Natural killer cell (primary cell): ENCODE measurements around the gene HCRTR2. TPM values are rescaled to one million over a fixed set of nuclear protein-coding genes. Genes with fewer than 3 reads are reported as not detected.

Experiments
- ATAC-seq, 3 donors: fragments of 150-1000 bp in 2 of 3; fragments of 200-7000 bp in 1 of 3; cut with Tn5 transposase; 1 replicate in 1 of 3; 2 replicates in 2 of 3; pipeline ENCODE4 v1.10.0; 2021; ENCODE audit warnings: mild to moderate bottlenecking in 2 of 3, moderate library complexity in 2 of 3
- DNase-seq, 2 donors: peaks; one replicate each; pipeline versions ENCODE4 v3.0.0 to v3.0.0-alpha.2; 2013 to 2021; ENCODE audit warnings: mixed read lengths in 1 of 2
- H3K27ac ChIP-seq: one replicate; pipeline ENCODE4 v1.5.1; 2013; ENCODE audit warnings: mild to moderate bottlenecking, low read length
- H3K27me3 ChIP-seq: one replicate; pipeline ENCODE4 v1.6.1; 2013; ENCODE audit warnings: low read length; ENCODE audit not compliant: control insufficient read depth, insufficient read depth
- H3K36me3 ChIP-seq: one replicate; pipeline ENCODE4 v1.6.1; 2013; ENCODE audit warnings: low read length; ENCODE audit not compliant: control insufficient read depth, insufficient read depth
- H3K4me1 ChIP-seq: one replicate; pipeline ENCODE4 v1.6.1; 2013; ENCODE audit warnings: low read length; ENCODE audit not compliant: control insufficient read depth, insufficient read depth
- H3K4me3 ChIP-seq: one replicate; pipeline ENCODE4 v1.5.1; 2013; ENCODE audit warnings: low read length
- H3K9me3 ChIP-seq: one replicate; pipeline ENCODE4 v1.6.1; 2013; ENCODE audit warnings: low read length; ENCODE audit not compliant: control insufficient read depth, insufficient read depth
- H3K27ac Mint-ChIP-seq, 2 donors: one replicate each; pipeline ENCODE4 v1.8.0; 2022; ENCODE audit warnings: mild to moderate bottlenecking in 2 of 2, mixed read lengths in 2 of 2, moderate library complexity in 1 of 2
- H3K27me3 Mint-ChIP-seq, 2 donors: one replicate each; pipeline ENCODE4 v1.8.0; 2022; ENCODE audit warnings: low read depth in 2 of 2, mixed read lengths in 2 of 2
- H3K36me3 Mint-ChIP-seq: one replicate; pipeline ENCODE4 v1.8.0; 2022; ENCODE audit warnings: mixed read lengths
- H3K4me1 Mint-ChIP-seq, 2 donors: one replicate each; pipeline ENCODE4 v1.8.0; 2022; ENCODE audit warnings: mixed read lengths in 2 of 2
- H3K4me3 Mint-ChIP-seq: one replicate; pipeline ENCODE4 v1.8.0; 2022; ENCODE audit warnings: mild to moderate bottlenecking, moderate library complexity, mixed read lengths
- H3K9me3 Mint-ChIP-seq, 2 donors: one replicate each; pipeline ENCODE4 v1.8.0; 2022; ENCODE audit warnings: mixed read lengths in 2 of 2
- CTCF ChIP-seq: fragments of 200-600 bp; IDR thresholded peaks from one replicate; pipeline ENCODE4 v1.8.0; 2022; ENCODE audit warnings: antibody characterized with exemption
- WGBS: methylation state at CpG from one replicate; pipeline ENCODE4 v1.1.7; 2013; ENCODE audit warnings: missing lambda C conversion rate; ENCODE audit not compliant: insufficient coverage; 5-methylcytosine and 5-hydroxymethylcytosine counted together
- intact Hi-C: fragments of 100-400 bp; cut with micrococcal nuclease; formaldehyde crosslinking; loops from one replicate; pipeline ENCODE4 v1.14.2; 2022
- total RNA-seq, 4 donors: library from RNA; stranded (reverse); fragments of 120-200 nt in 1 of 4; gene quantifications; one replicate each; pipeline versions ENCODE4 v1.2.3 to v1.2.4, GENCODE V29; 2013 to 2022

The HCRTR2 gene
- total RNA-seq, 3 donors from 2014 or later (not counting 1 experiment from before 2014, with no cell fraction given), result not detected

- no peaks in the 10 kb centered on the region for H3K36me3 ChIP-seq
- no peak overlapping the region for H3K4me3 ChIP-seq
- no peak for TF ChIP-seq CTCF
- peaks cover 4% of the 10 kb centered on the region for H3K9me3 ChIP-seq
- Mint-ChIP-seq H3K9me3 (peaks cover 2 to 4% of the 10 kb centered on the region in 2 donors), H3K4me1 (peaks cover 0 to 4% of the 10 kb centered on the region in 2 donors), H3K4me3 (no peak overlapping the region), H3K27ac (no peak overlapping the region), H3K36me3 (no peaks in the 10 kb centered on the region), H3K27me3 (peaks cover 13 to 27% of the 10 kb centered on the region in 2 donors)
- intact Hi-C loops, result no loop called here
- DNase-seq (no peak), ATAC-seq (no peak)
- peaks cover 6% of the 10 kb centered on the region for H3K27me3 ChIP-seq
- H3K4me1 ChIP-seq, result no peaks in the 10 kb centered on the region
- no peak overlapping the region for H3K27ac ChIP-seq
Observed at GRCh38 chr6:55176958-55177357, 2.6 kb downstream of the HCRTR2 start.

GRCh38 chr6:55180258-55180657 is 5.9 kb downstream of the HCRTR2 start:
- intact Hi-C loops, result no loop called here

GRCh38 chr6:55182016-55182650 is 7.8 kb downstream of the HCRTR2 start:
- Mint-ChIP-seq H3K27ac (no peak overlapping the region), H3K9me3 (peaks cover 3 to 4% of the 10 kb centered on the region in 2 donors), H3K36me3 (no peaks in the 10 kb centered on the region), H3K27me3 (no peaks in the 10 kb centered on the region), H3K4me1 (no peaks in the 10 kb centered on the region), H3K4me3 (no peak overlapping the region)
- no peak for DNase-seq
- Histone ChIP-seq H3K27me3 (no peaks in the 10 kb centered on the region), H3K36me3 (no peaks in the 10 kb centered on the region), H3K9me3 (no peaks in the 10 kb centered on the region), H3K27ac (no peak overlapping the region), H3K4me1 (no peaks in the 10 kb centered on the region), H3K4me3 (no peak overlapping the region)
- WGBS, result 34% methylated on average over 7 of the region's 7 CpGs
- intact Hi-C loops, result no loop called here
- TF ChIP-seq CTCF, result no peak
- ATAC-seq, result no peak

More at GRCh38 chr6:55180258-55180657, 5.9 kb downstream of the HCRTR2 start:
- no peak overlapping the region for H3K27ac ChIP-seq
- H3K27me3 ChIP-seq, result no peaks in the 10 kb centered on the region
- TF ChIP-seq CTCF, result no peak
- no peaks in the 10 kb centered on the region for H3K36me3 ChIP-seq
- DNase-seq (no peak), ATAC-seq (no peak)
- Mint-ChIP-seq H3K4me3 (no peak overlapping the region), H3K27me3 (peaks cover 8 to 12% of the 10 kb centered on the region in 2 donors), H3K36me3 (no peaks in the 10 kb centered on the region), H3K9me3 (peaks cover 7% of the 10 kb centered on the region in 2 donors), H3K4me1 (peaks cover 0 to 4% of the 10 kb centered on the region in 2 donors), H3K27ac (no peak overlapping the region)
- 64% methylated on average over 1 of the region's 1 CpG for WGBS
- no peak overlapping the region for H3K4me3 ChIP-seq
- H3K9me3 ChIP-seq, result peaks cover under 1% of the 10 kb centered on the region
- no peaks in the 10 kb centered on the region for H3K4me1 ChIP-seq
